ENCODE data around the gene TWNK. TPM values are rescaled to one million over a fixed set of nuclear protein-coding genes. Genes with fewer than 3 reads are reported as not detected.

The TWNK gene
- total RNA-seq, 4 donors from 2014 or later, result 8.3 to 10.8 (median 8.9) TPM

- H3K4me1 ChIP-seq, result peaks cover 0 to 35% (median 19%) of the 10 kb centered on the region in 3 donors
Observed at GRCh38 chr10:100983868-100984671, 3.3 kb upstream of the TWNK start.

GRCh38 chr10:100984672-100985177, 2.6 kb upstream of the TWNK start:
- Histone ChIP-seq H3K4me3 (no peak overlapping the region), H3K27me3 (no peaks in the 10 kb centered on the region), H3K36me3 (peaks cover 0 to 68% of the 10 kb centered on the region in 2 donors), H3K4me1 (peaks cover 0 to 42% (median 19%) of the 10 kb centered on the region in 3 donors), H3K27ac (no peak overlapping the region), H3K9me3 (no peaks in the 10 kb centered on the region)
- TF ChIP-seq CTCF (IDR thresholded peaks at IDR 0.05), result no peak
- no peak for TF ChIP-seq EP300 (IDR thresholded peaks at IDR 0.05)
- TF ChIP-seq POLR2AphosphoS5 (IDR thresholded peaks at IDR 0.05), result no peak
- no peak for TF ChIP-seq POLR2A (IDR thresholded peaks at IDR 0.05)
- ATAC-seq, result no peak
- 65% methylated on average over 2 of the region's 2 CpGs; no CpG with 5 or more reads in 1 of the 2 donors for WGBS, 2 donors (ENCODE audit: low coverage in 1 of 2)

More at GRCh38 chr10:100983868-100984671, 3.3 kb upstream of the TWNK start:
- no peak overlapping the region for H3K27ac ChIP-seq
- H3K27me3 ChIP-seq, result no peaks in the 10 kb centered on the region
- TF ChIP-seq POLR2A (IDR thresholded peaks at IDR 0.05) (no peak), CTCF (IDR thresholded peaks at IDR 0.05) (no peak), EP300 (IDR thresholded peaks at IDR 0.05) (no peak), POLR2AphosphoS5 (IDR thresholded peaks at IDR 0.05) (no peak)
- H3K9me3 ChIP-seq, result no peaks in the 10 kb centered on the region
- 63 to 88% methylated on average over 2 to 6 of the region's 13 CpGs for WGBS, 2 donors (ENCODE audit: low coverage in 1 of 2)
- no peak overlapping the region for H3K4me3 ChIP-seq
- H3K36me3 ChIP-seq, result peaks cover 0 to 67% of the 10 kb centered on the region in 2 donors
- ATAC-seq, result no peak

- H3K36me3 ChIP-seq, result peaks cover 0 to 68% of the 10 kb centered on the region in 2 donors
- H3K4me3 ChIP-seq, result no peak overlapping the region
- ATAC-seq, result no peak
- WGBS, 2 donors (ENCODE audit: low coverage in 1 of 2), result 62 to 83% methylated on average over 4 to 5 of the region's 5 CpGs
- peaks cover 0 to 48% (median 19%) of the 10 kb centered on the region in 3 donors for H3K4me1 ChIP-seq
- H3K27me3 ChIP-seq, result no peaks in the 10 kb centered on the region
- no peak overlapping the region for H3K27ac ChIP-seq
- TF ChIP-seq CTCF (IDR thresholded peaks at IDR 0.05) (no peak), POLR2A (IDR thresholded peaks at IDR 0.05) (no peak), POLR2AphosphoS5 (IDR thresholded peaks at IDR 0.05) (no peak), EP300 (IDR thresholded peaks at IDR 0.05) (no peak)
- H3K9me3 ChIP-seq, result no peaks in the 10 kb centered on the region
Observed at GRCh38 chr10:100985336-100985735, 2.0 kb upstream of the TWNK start.

- peak overlapping the region; percentile 86 to 94 for H3K4me3 ChIP-seq
- H3K27me3 ChIP-seq, result no peaks in the 10 kb centered on the region
- H3K27ac ChIP-seq, result peak overlapping the region in 3 of 4 donors; percentile 81 to 90 (median 87)
- H3K36me3 ChIP-seq, result peaks cover 0 to 68% of the 10 kb centered on the region in 2 donors
- TF ChIP-seq EP300 (IDR thresholded peaks at IDR 0.05), result no peak
- no peak for TF ChIP-seq POLR2AphosphoS5 (IDR thresholded peaks at IDR 0.05)
- no peak for TF ChIP-seq POLR2A (IDR thresholded peaks at IDR 0.05)
- TF ChIP-seq CTCF (IDR thresholded peaks at IDR 0.05), result no peak
- no peaks in the 10 kb centered on the region for H3K9me3 ChIP-seq
- ATAC-seq, result no peak
- peaks cover 0 to 49% (median 19%) of the 10 kb centered on the region in 3 donors for H3K4me1 ChIP-seq
- no CpG with 5 or more reads among the region's 17 CpGs for WGBS, 2 donors (ENCODE audit: low coverage in 1 of 2)
Observed at GRCh38 chr10:100986623-100986951, 756 bp upstream of the TWNK start.

GRCh38 chr10:100987685-100988049, 324 bp downstream of the TWNK start:
- H3K4me3 ChIP-seq, result peak overlapping the region; percentile 86 to 94
- peaks cover 0 to 67% of the 10 kb centered on the region in 2 donors for H3K36me3 ChIP-seq
- peak overlapping the region in 3 of 4 donors; percentile 81 to 90 (median 87) for H3K27ac ChIP-seq
- WGBS, 2 donors (ENCODE audit: low coverage in 1 of 2), result 1% methylated on average over 15 of the region's 15 CpGs
- no peaks in the 10 kb centered on the region for H3K27me3 ChIP-seq
- no peak for TF ChIP-seq POLR2AphosphoS5 (IDR thresholded peaks at IDR 0.05)
- TF ChIP-seq EP300 (IDR thresholded peaks at IDR 0.05), result no peak
- no peak for TF ChIP-seq CTCF (IDR thresholded peaks at IDR 0.05)
- TF ChIP-seq POLR2A (IDR thresholded peaks at IDR 0.05), result no peak
- no peaks in the 10 kb centered on the region for H3K9me3 ChIP-seq
- peaks cover 0 to 49% (median 19%) of the 10 kb centered on the region in 3 donors for H3K4me1 ChIP-seq
- ATAC-seq, result no peak

All from gastroesophageal sphincter (tissue), 4 donors.